Immature natural killer cell (primary cell): ENCODE measurements around the gene SNRNP48. TPM values are rescaled to one million over a fixed set of nuclear protein-coding genes. Genes with fewer than 3 reads are reported as not detected.
A peak's percentile ranks its signal among the peaks of the same experiment; 100 is the strongest.

ENCODE experiments used
- DNase-seq, 3 donors: peaks; one replicate each; pipeline ENCODE4 v3.0.0; 2022; ENCODE audit warnings: mixed read lengths in 1 of 3
- H3K27ac Mint-ChIP-seq, 6 donors: one replicate each; pipeline ENCODE4 v1.8.0; 2020; ENCODE audit warnings: mixed read lengths in 6 of 6, mild to moderate bottlenecking in 5 of 6, inconsistent platforms in 4 of 6, moderate library complexity in 3 of 6
- H3K27me3 Mint-ChIP-seq, 3 donors: one replicate each; pipeline ENCODE4 v1.8.0; 2020 to 2021; ENCODE audit warnings: low read depth in 3 of 3, mild to moderate bottlenecking in 3 of 3, mixed read lengths in 3 of 3, moderate library complexity in 3 of 3, inconsistent platforms in 1 of 3
- H3K36me3 Mint-ChIP-seq, 3 donors: one replicate each; pipeline ENCODE4 v1.8.0; 2020; ENCODE audit warnings: mixed read lengths in 3 of 3, inconsistent platforms in 2 of 3, mild to moderate bottlenecking in 2 of 3
- H3K4me1 Mint-ChIP-seq, 2 donors: one replicate each; pipeline ENCODE4 v1.8.0; 2020; ENCODE audit warnings: inconsistent platforms in 2 of 2, mild to moderate bottlenecking in 2 of 2, mixed read lengths in 2 of 2, moderate library complexity in 1 of 2
- H3K4me3 Mint-ChIP-seq, 5 donors: one replicate each; pipeline ENCODE4 v1.8.0; 2020; ENCODE audit warnings: mild to moderate bottlenecking in 5 of 5, mixed read lengths in 5 of 5, inconsistent platforms in 3 of 5, moderate library complexity in 3 of 5
- H3K9me3 Mint-ChIP-seq, 6 donors: one replicate each; pipeline ENCODE4 v1.8.0; 2020; ENCODE audit warnings: mild to moderate bottlenecking in 6 of 6, mixed read lengths in 6 of 6, inconsistent platforms in 4 of 6, moderate library complexity in 3 of 6
- polyA plus RNA-seq, 3 donors: library from polyadenylated mRNA; unstranded; fragments of 300-500 nt; fragmentation: Illumina TruSeq; gene quantifications; one replicate each; pipeline ENCODE4 v1.2.3, GENCODE V29; 2021

SNRNP48 gene
- polyA plus RNA-seq, 3 donors from 2014 or later, result 4.2 to 10.0 (median 9.8) TPM

- no peak overlapping the region for H3K4me3 Mint-ChIP-seq
- H3K4me1 Mint-ChIP-seq, result no peaks in the 10 kb centered on the region
- peaks cover 0 to 3% (median 0%) of the 10 kb centered on the region in 6 donors for H3K9me3 Mint-ChIP-seq
- H3K27ac Mint-ChIP-seq, result peak overlapping the region in 1 of 6 donors; percentile 48
- no peaks in the 10 kb centered on the region for H3K36me3 Mint-ChIP-seq
- H3K27me3 Mint-ChIP-seq, result peaks cover 0 to 6% (median 3%) of the 10 kb centered on the region in 3 donors
- DNase-seq, result no peak
Observed at GRCh38 chr6:7630792-7631191, 40.8 kb downstream of the SNRNP48 start.

- DNase-seq, result no peak
- Mint-ChIP-seq H3K36me3 (no peaks in the 10 kb centered on the region), H3K4me1 (no peaks in the 10 kb centered on the region), H3K27ac (no peak overlapping the region), H3K4me3 (no peak overlapping the region), H3K9me3 (peaks cover 0 to 3% (median 0%) of the 10 kb centered on the region in 6 donors), H3K27me3 (peaks cover 0 to 9% (median 3%) of the 10 kb centered on the region in 3 donors)
Observed at GRCh38 chr6:7631466-7631865, 41.5 kb downstream of the SNRNP48 start.

- peaks cover 0 to 3% (median 0%) of the 10 kb centered on the region in 6 donors for H3K9me3 Mint-ChIP-seq
Observed at GRCh38 chr6:7632501-7633290, 42.7 kb downstream of the SNRNP48 start.

GRCh38 chr6:7633361-7633760 is 43.4 kb downstream of the SNRNP48 start:
- DNase-seq, result no peak
- Mint-ChIP-seq H3K9me3 (peaks cover 0 to 3% (median 0%) of the 10 kb centered on the region in 6 donors), H3K27me3 (peaks cover 0 to 9% (median 2%) of the 10 kb centered on the region in 3 donors), H3K27ac (no peak overlapping the region), H3K4me1 (no peaks in the 10 kb centered on the region), H3K4me3 (no peak overlapping the region), H3K36me3 (no peaks in the 10 kb centered on the region)

More at GRCh38 chr6:7632501-7633290, 42.7 kb downstream of the SNRNP48 start:
- no peak overlapping the region for H3K27ac Mint-ChIP-seq
- H3K36me3 Mint-ChIP-seq, result no peaks in the 10 kb centered on the region
- no peaks in the 10 kb centered on the region for H3K4me1 Mint-ChIP-seq
- no peak overlapping the region for H3K4me3 Mint-ChIP-seq
- DNase-seq, result no peak
- H3K27me3 Mint-ChIP-seq, result peaks cover 0 to 9% (median 3%) of the 10 kb centered on the region in 3 donors

GRCh38 chr6:7636151-7636550 is 46.2 kb downstream of the SNRNP48 start:
- H3K4me3 Mint-ChIP-seq, result no peak overlapping the region
- H3K27me3 Mint-ChIP-seq, result peaks cover 2 to 4% (median 2%) of the 10 kb centered on the region in 3 donors
- no peaks in the 10 kb centered on the region for H3K9me3 Mint-ChIP-seq
- H3K36me3 Mint-ChIP-seq, result no peaks in the 10 kb centered on the region
- no peaks in the 10 kb centered on the region for H3K4me1 Mint-ChIP-seq
- H3K27ac Mint-ChIP-seq, result no peak overlapping the region
- DNase-seq, result no peak

GRCh38 chr6:7637533-7637932 is 47.5 kb downstream of the SNRNP48 start:
- H3K9me3 Mint-ChIP-seq, result no peaks in the 10 kb centered on the region
- no peaks in the 10 kb centered on the region for H3K4me1 Mint-ChIP-seq
- DNase-seq, result no peak
- peaks cover 2 to 4% (median 2%) of the 10 kb centered on the region in 3 donors for H3K27me3 Mint-ChIP-seq
- no peaks in the 10 kb centered on the region for H3K36me3 Mint-ChIP-seq
- H3K4me3 Mint-ChIP-seq, result no peak overlapping the region
- no peak overlapping the region for H3K27ac Mint-ChIP-seq

- Mint-ChIP-seq H3K9me3 (no peaks in the 10 kb centered on the region), H3K4me3 (no peak overlapping the region), H3K27me3 (peaks cover 2 to 4% (median 2%) of the 10 kb centered on the region in 3 donors), H3K36me3 (no peaks in the 10 kb centered on the region), H3K4me1 (no peaks in the 10 kb centered on the region), H3K27ac (no peak overlapping the region)
- no peak for DNase-seq
Observed at GRCh38 chr6:7639427-7639826, 49.4 kb downstream of the SNRNP48 start.

- no peak for DNase-seq
- Mint-ChIP-seq H3K9me3 (no peaks in the 10 kb centered on the region), H3K4me3 (no peak overlapping the region), H3K27me3 (peaks cover 2 to 4% (median 2%) of the 10 kb centered on the region in 3 donors), H3K4me1 (no peaks in the 10 kb centered on the region), H3K27ac (no peak overlapping the region), H3K36me3 (no peaks in the 10 kb centered on the region)
Observed at GRCh38 chr6:7640016-7640415, 50.0 kb downstream of the SNRNP48 start.

GRCh38 chr6:7640607-7641577 is 50.9 kb downstream of the SNRNP48 start:
- peaks cover 2 to 3% (median 2%) of the 10 kb centered on the region in 3 donors for H3K27me3 Mint-ChIP-seq
- no peak overlapping the region for H3K4me3 Mint-ChIP-seq
- no peaks in the 10 kb centered on the region for H3K9me3 Mint-ChIP-seq
- H3K27ac Mint-ChIP-seq, result no peak overlapping the region
- no peaks in the 10 kb centered on the region for H3K4me1 Mint-ChIP-seq
- no peak for DNase-seq
- no peaks in the 10 kb centered on the region for H3K36me3 Mint-ChIP-seq

- no peak for DNase-seq
- Mint-ChIP-seq H3K4me3 (no peak overlapping the region), H3K9me3 (no peaks in the 10 kb centered on the region), H3K4me1 (no peaks in the 10 kb centered on the region), H3K36me3 (no peaks in the 10 kb centered on the region), H3K27me3 (peaks cover 0 to 2% (median 2%) of the 10 kb centered on the region in 3 donors), H3K27ac (no peak overlapping the region)
Observed at GRCh38 chr6:7642791-7643190, 52.8 kb downstream of the SNRNP48 start.

GRCh38 chr6:7644417-7644816 is 54.4 kb downstream of the SNRNP48 start:
- Mint-ChIP-seq H3K4me3 (no peak overlapping the region), H3K27ac (no peak overlapping the region), H3K4me1 (no peaks in the 10 kb centered on the region), H3K9me3 (no peaks in the 10 kb centered on the region), H3K36me3 (no peaks in the 10 kb centered on the region), H3K27me3 (peaks cover 0 to 2% (median 2%) of the 10 kb centered on the region in 3 donors)
- DNase-seq, result no peak

GRCh38 chr6:7646394-7646793 is 56.4 kb downstream of the SNRNP48 start:
- H3K9me3 Mint-ChIP-seq, result no peaks in the 10 kb centered on the region
- H3K27ac Mint-ChIP-seq, result no peak overlapping the region
- no peak overlapping the region for H3K4me3 Mint-ChIP-seq
- H3K36me3 Mint-ChIP-seq, result no peaks in the 10 kb centered on the region
- peaks cover 0 to 2% (median under 1%) of the 10 kb centered on the region in 3 donors for H3K27me3 Mint-ChIP-seq
- no peak for DNase-seq
- H3K4me1 Mint-ChIP-seq, result no peaks in the 10 kb centered on the region

GRCh38 chr6:7647504-7647903 is 57.5 kb downstream of the SNRNP48 start:
- H3K36me3 Mint-ChIP-seq, result no peaks in the 10 kb centered on the region
- no peak for DNase-seq
- no peaks in the 10 kb centered on the region for H3K9me3 Mint-ChIP-seq
- H3K4me1 Mint-ChIP-seq, result no peaks in the 10 kb centered on the region
- H3K27ac Mint-ChIP-seq, result no peak overlapping the region
- peaks cover 0 to 5% (median 2%) of the 10 kb centered on the region in 3 donors for H3K27me3 Mint-ChIP-seq
- H3K4me3 Mint-ChIP-seq, result no peak overlapping the region
